KMS-11 (cell line): Measurements from ENCODE around the gene SLC38A10.

Source experiments
- H2AFZ ChIP-seq: fragments of 200-600 bp; sonication (generic); 2 replicates; pipeline ENCODE4 v1.6.1; 2016; ENCODE audit warnings: antibody characterized with exemption, mixed run types, low read depth
- H3K27ac ChIP-seq: fragments of 200-600 bp; sonication (generic); 2 replicates; pipeline ENCODE4 v1.6.1; 2016; ENCODE audit warnings: mild to moderate bottlenecking, mixed run types
- H3K27me3 ChIP-seq: fragments of 200-600 bp; sonication (generic); 2 replicates; pipeline ENCODE4 v1.6.1; 2017; ENCODE audit warnings: mild to moderate bottlenecking, low read depth, mixed run types, moderate library complexity; ENCODE audit not compliant: insufficient read depth
- H3K36me3 ChIP-seq: fragments of 200-600 bp; sonication (generic); 2 replicates; pipeline ENCODE4 v1.6.1; 2017; ENCODE audit warnings: mild to moderate bottlenecking, mixed run types; ENCODE audit not compliant: insufficient read depth
- H3K4me1 ChIP-seq: fragments of 200-600 bp; sonication (generic); 2 replicates; pipeline ENCODE4 v1.6.1; 2016; ENCODE audit warnings: mild to moderate bottlenecking, low read depth, mixed run types; ENCODE audit not compliant: poor library complexity, severe bottlenecking
- H3K4me2 ChIP-seq: fragments of 200-600 bp; sonication (generic); 2 replicates; pipeline ENCODE4 v1.7.0; 2016; ENCODE audit warnings: mild to moderate bottlenecking, mixed run types
- H3K4me3 ChIP-seq: fragments of 200-600 bp; sonication (generic); IDR thresholded peaks from 2 replicates; pipeline ENCODE4 v1.6.1; 2017; ENCODE audit warnings: low read depth, low read length, mixed read lengths; ENCODE audit not compliant: insufficient read depth
- H3K79me2 ChIP-seq: fragments of 200-600 bp; sonication (generic); 2 replicates; pipeline ENCODE4 v1.6.1; 2016; ENCODE audit warnings: low read depth, mixed run types; ENCODE audit not compliant: insufficient read depth
- H3K9ac ChIP-seq: fragments of 200-600 bp; sonication (generic); 2 replicates; pipeline ENCODE4 v1.6.1; 2016; ENCODE audit warnings: mild to moderate bottlenecking, mixed run types
- H4K20me1 ChIP-seq: fragments of 200-600 bp; sonication (generic); 2 replicates; pipeline ENCODE4 v1.6.1; 2016; ENCODE audit warnings: mild to moderate bottlenecking, mixed run types; ENCODE audit not compliant: insufficient read depth
- TF ChIP-seq, protein P1 (sequence below): fragments of 200-600 bp; sonication (generic); conservative IDR thresholded peaks from 2 replicates; pipeline ENCODE4 v1.6.1; 2017; ENCODE audit warnings: low read depth, mild to moderate bottlenecking, antibody characterized with exemption, low read length, moderate library complexity, mixed read lengths

SLC38A10 gene

DNA sequence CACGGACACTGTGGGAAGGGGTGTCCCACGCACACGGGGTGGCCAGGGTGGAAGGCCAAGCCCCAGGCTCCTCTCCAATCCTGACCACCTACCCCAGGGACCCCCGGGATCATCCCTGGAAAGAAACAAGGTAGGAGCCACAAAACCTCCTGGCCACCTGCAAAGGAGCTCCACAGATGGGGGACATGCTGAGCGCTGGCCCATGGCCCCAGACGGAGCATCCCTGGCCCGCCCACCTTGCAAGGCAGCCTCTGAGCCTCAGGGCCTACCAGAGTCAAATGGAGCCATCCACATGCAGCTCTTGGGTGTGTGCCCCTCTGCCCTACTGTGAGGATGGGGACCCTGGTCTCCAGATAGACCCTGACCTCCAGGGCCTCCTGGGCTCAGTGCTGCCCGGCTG, 16.3 kb downstream of the SLC38A10 start:
- Histone ChIP-seq H3K36me3 (no peaks in the 10 kb centered on the region), H3K9ac (no peak overlapping the region), H3K27ac (no peak overlapping the region), H3K4me2 (no peak overlapping the region), H3K79me2 (no peaks in the 10 kb centered on the region), H3K4me1 (no peaks in the 10 kb centered on the region), H3K4me3 (no peak overlapping the region), H2AFZ (no peak overlapping the region), H4K20me1 (no peaks in the 10 kb centered on the region), H3K27me3 (no peaks in the 10 kb centered on the region)
- TF ChIP-seq, protein P1, sequence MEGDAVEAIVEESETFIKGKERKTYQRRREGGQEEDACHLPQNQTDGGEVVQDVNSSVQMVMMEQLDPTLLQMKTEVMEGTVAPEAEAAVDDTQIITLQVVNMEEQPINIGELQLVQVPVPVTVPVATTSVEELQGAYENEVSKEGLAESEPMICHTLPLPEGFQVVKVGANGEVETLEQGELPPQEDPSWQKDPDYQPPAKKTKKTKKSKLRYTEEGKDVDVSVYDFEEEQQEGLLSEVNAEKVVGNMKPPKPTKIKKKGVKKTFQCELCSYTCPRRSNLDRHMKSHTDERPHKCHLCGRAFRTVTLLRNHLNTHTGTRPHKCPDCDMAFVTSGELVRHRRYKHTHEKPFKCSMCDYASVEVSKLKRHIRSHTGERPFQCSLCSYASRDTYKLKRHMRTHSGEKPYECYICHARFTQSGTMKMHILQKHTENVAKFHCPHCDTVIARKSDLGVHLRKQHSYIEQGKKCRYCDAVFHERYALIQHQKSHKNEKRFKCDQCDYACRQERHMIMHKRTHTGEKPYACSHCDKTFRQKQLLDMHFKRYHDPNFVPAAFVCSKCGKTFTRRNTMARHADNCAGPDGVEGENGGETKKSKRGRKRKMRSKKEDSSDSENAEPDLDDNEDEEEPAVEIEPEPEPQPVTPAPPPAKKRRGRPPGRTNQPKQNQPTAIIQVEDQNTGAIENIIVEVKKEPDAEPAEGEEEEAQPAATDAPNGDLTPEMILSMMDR: no peak

DNA sequence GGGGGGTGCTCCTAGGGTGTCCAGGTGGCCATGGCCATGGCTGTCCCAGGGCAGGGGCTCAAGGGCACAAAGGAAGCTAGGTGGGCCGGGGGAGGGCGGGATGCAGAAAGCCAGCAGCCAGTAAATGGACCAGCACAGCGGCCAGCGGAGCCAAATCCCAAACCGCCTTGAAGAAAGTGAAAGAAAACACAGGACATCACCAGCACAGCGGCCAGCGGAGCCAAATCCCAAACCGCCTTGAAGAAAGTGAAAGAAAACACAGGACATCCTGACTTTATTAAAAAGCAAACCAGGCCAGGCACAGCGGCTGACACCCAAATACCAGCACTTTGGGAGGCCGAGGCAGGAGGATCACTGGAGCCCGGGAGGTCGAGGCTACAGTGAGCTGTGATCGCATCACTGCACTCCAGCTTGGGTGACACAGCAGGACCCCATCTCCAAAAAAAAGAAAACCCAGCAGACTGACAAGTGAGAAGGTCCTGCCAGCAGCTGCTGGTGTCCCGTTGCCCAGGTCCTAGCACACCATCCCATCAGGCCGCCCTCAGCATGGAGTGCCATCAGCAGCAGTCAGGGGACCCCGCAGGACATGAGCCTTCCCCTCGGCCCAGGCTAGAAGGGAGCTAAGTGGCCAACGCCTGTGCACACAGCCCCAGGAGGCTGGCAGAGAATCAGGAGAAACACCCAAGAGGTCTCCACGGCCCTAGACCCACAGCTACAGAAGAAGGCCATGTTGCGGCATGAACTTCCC, 17.0 kb downstream of the SLC38A10 start:
- Histone ChIP-seq H3K4me3 (no peak overlapping the region), H2AFZ (no peak overlapping the region), H3K27ac (no peak overlapping the region), H3K4me1 (no peaks in the 10 kb centered on the region), H3K27me3 (no peaks in the 10 kb centered on the region), H3K9ac (no peak overlapping the region), H4K20me1 (no peaks in the 10 kb centered on the region), H3K79me2 (no peaks in the 10 kb centered on the region), H3K4me2 (no peak overlapping the region), H3K36me3 (no peaks in the 10 kb centered on the region)
- TF ChIP-seq, protein P1: no peak

DNA sequence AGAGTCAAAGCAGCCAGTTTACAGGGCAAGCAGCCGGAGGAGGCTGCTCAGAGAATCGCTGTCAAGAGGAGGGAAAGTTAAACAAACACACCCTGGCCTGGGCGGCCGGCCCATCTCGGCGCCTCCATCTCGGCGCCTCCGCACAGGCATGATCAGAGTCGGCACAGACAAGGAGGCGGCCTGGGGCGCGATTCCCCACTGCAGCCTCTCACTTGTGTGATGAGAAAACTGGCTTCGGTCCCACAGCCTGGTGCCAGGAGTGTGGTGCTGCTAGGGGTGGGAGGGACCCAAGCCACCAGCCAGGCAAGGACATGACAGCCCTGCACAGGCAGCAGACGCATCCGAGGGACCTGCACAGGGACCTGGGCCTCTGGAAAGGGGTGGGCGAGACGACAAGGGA, 17.7 kb downstream of the SLC38A10 start:
- Histone ChIP-seq H3K9ac (no peak overlapping the region), H3K4me3 (no peak overlapping the region), H4K20me1 (no peaks in the 10 kb centered on the region), H3K27me3 (no peaks in the 10 kb centered on the region), H3K4me1 (no peaks in the 10 kb centered on the region), H3K4me2 (no peak overlapping the region), H3K79me2 (no peaks in the 10 kb centered on the region), H3K27ac (no peak overlapping the region), H3K36me3 (no peaks in the 10 kb centered on the region), H2AFZ (no peak overlapping the region)
- TF ChIP-seq, protein P1: no peak

DNA sequence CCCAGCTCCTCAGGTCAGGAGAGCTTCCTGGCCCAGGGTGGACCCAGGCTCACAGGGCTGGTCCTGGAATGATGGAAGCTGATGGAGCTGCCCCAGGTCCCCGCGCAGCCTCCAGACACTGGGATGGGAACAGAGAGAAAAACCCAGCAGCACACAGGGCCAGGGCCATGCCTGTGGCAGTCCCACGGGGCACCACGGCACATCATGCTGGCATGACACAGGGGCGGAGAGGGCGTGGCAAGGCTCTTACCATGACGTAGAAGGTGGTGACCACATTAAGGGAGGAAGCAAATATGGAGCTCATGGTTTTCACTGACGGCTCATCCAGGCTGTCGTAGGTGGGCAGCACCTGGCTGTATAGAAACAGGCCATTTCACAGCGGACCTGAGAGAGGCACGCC, 18.3 kb downstream of the SLC38A10 start:
- Histone ChIP-seq H3K27me3 (no peaks in the 10 kb centered on the region), H3K27ac (no peak overlapping the region), H3K9ac (no peak overlapping the region), H4K20me1 (no peaks in the 10 kb centered on the region), H3K36me3 (no peaks in the 10 kb centered on the region), H3K79me2 (no peaks in the 10 kb centered on the region), H3K4me2 (no peak overlapping the region), H3K4me3 (no peak overlapping the region), H2AFZ (no peak overlapping the region), H3K4me1 (no peaks in the 10 kb centered on the region)
- TF ChIP-seq, protein P1: no peak
